ENCODE measurements around the gene TSTD2. TPM values are rescaled to one million over a fixed set of nuclear protein-coding genes. Genes with fewer than 3 reads are reported as not detected.

TSTD2 gene
- polyA plus RNA-seq, 1 donor from 2014 or later, result 50.0 TPM

GRCh38 chr9:97602430-97602829 is 30.7 kb downstream of the TSTD2 start:
- Histone ChIP-seq H3F3A (ENCODE audit: insufficient read depth, low read length, poor library complexity, severe bottlenecking) (no peaks in the 10 kb centered on the region), H3K4me3 (ENCODE audit: low read length) (no peak overlapping the region), H2AFZ (ENCODE audit: low read depth, low read length) (no peak overlapping the region), H3K79me2 (replicated peaks; ENCODE audit: insufficient read depth, low read length) (no peaks in the 10 kb centered on the region), H3K9ac (ENCODE audit: low read length) (no peak overlapping the region), H3K9me3 (ENCODE audit: low read length) (no peaks in the 10 kb centered on the region), H3K27me3 (ENCODE audit: insufficient read depth, low read depth, low read length) (no peaks in the 10 kb centered on the region), H3K36me3 (ENCODE audit: insufficient read depth, low read length) (no peaks in the 10 kb centered on the region), H4K20me1 (ENCODE audit: insufficient read depth) (no peaks in the 10 kb centered on the region), H3K4me2 (ENCODE audit: low read length) (no peak overlapping the region), H3K9me2 (ENCODE audit: insufficient read depth, low read length) (no peaks in the 10 kb centered on the region), H3K27ac (ENCODE audit: low read length) (no peak overlapping the region)
- TF ChIP-seq EZH2 (IDR thresholded peaks at IDR 0.05; ENCODE audit: borderline replicate concordance, insufficient read depth, low read length, poor library complexity, severe bottlenecking) (no peak), POLR2AphosphoS5 (IDR thresholded peaks at IDR 0.05) (no peak), MXI1 (conservative IDR thresholded peaks at IDR 0.05; ENCODE audit: poor library complexity, severe bottlenecking) (no peak), RAD21 (conservative IDR thresholded peaks at IDR 0.05) (no peak), EP300 (conservative IDR thresholded peaks at IDR 0.05; ENCODE audit: poor library complexity, severe bottlenecking) (no peak), SMC3 (conservative IDR thresholded peaks at IDR 0.05; ENCODE audit: poor library complexity) (no peak)
- TF ChIP-seq, protein P1, sequence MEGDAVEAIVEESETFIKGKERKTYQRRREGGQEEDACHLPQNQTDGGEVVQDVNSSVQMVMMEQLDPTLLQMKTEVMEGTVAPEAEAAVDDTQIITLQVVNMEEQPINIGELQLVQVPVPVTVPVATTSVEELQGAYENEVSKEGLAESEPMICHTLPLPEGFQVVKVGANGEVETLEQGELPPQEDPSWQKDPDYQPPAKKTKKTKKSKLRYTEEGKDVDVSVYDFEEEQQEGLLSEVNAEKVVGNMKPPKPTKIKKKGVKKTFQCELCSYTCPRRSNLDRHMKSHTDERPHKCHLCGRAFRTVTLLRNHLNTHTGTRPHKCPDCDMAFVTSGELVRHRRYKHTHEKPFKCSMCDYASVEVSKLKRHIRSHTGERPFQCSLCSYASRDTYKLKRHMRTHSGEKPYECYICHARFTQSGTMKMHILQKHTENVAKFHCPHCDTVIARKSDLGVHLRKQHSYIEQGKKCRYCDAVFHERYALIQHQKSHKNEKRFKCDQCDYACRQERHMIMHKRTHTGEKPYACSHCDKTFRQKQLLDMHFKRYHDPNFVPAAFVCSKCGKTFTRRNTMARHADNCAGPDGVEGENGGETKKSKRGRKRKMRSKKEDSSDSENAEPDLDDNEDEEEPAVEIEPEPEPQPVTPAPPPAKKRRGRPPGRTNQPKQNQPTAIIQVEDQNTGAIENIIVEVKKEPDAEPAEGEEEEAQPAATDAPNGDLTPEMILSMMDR (IDR thresholded peaks at IDR 0.05; ENCODE audit: poor library complexity, severe bottlenecking), result no peak

GRCh38 chr9:97601228-97601898 is 31.8 kb downstream of the TSTD2 start:
- H3K79me2 ChIP-seq (replicated peaks; ENCODE audit: insufficient read depth, low read length), result no peaks in the 10 kb centered on the region
- H4K20me1 ChIP-seq (ENCODE audit: insufficient read depth), result no peaks in the 10 kb centered on the region
- H3K9me3 ChIP-seq (ENCODE audit: low read length), result no peaks in the 10 kb centered on the region
- no peak overlapping the region for H2AFZ ChIP-seq (ENCODE audit: low read depth, low read length)
- no peak overlapping the region for H3K4me2 ChIP-seq (ENCODE audit: low read length)
- no peaks in the 10 kb centered on the region for H3K9me2 ChIP-seq (ENCODE audit: insufficient read depth, low read length)
- H3K9ac ChIP-seq (ENCODE audit: low read length), result no peak overlapping the region
- no peak overlapping the region for H3K27ac ChIP-seq (ENCODE audit: low read length)
- no peak overlapping the region for H3K4me3 ChIP-seq (ENCODE audit: low read length)
- no peaks in the 10 kb centered on the region for H3K36me3 ChIP-seq (ENCODE audit: insufficient read depth, low read length)
- H3K27me3 ChIP-seq (ENCODE audit: insufficient read depth, low read depth, low read length), result no peaks in the 10 kb centered on the region
- no peak for TF ChIP-seq SMC3 (conservative IDR thresholded peaks at IDR 0.05; ENCODE audit: poor library complexity)
- TF ChIP-seq, protein P1 (IDR thresholded peaks at IDR 0.05; ENCODE audit: poor library complexity, severe bottlenecking), result no peak
- no peak for TF ChIP-seq EP300 (conservative IDR thresholded peaks at IDR 0.05; ENCODE audit: poor library complexity, severe bottlenecking)
- TF ChIP-seq POLR2AphosphoS5 (IDR thresholded peaks at IDR 0.05), result no peak
- no peak for TF ChIP-seq RAD21 (conservative IDR thresholded peaks at IDR 0.05)
- no peak for TF ChIP-seq REST (IDR thresholded peaks at IDR 0.05; ENCODE audit: borderline replicate concordance)
- no peak for TF ChIP-seq MXI1 (conservative IDR thresholded peaks at IDR 0.05; ENCODE audit: poor library complexity, severe bottlenecking)
- TF ChIP-seq EZH2 (IDR thresholded peaks at IDR 0.05; ENCODE audit: borderline replicate concordance, insufficient read depth, low read length, poor library complexity, severe bottlenecking), result no peak
- no peak for TF ChIP-seq TAF1 (IDR thresholded peaks at IDR 0.05; ENCODE audit: low read depth)
- H3F3A ChIP-seq (ENCODE audit: insufficient read depth, low read length, poor library complexity, severe bottlenecking), result no peaks in the 10 kb centered on the region

All from neural cell (in vitro differentiated cells).